HG03354 (cell line): Measurements from ENCODE around the gene TTC33.

Experiments used
- ATAC-seq: cut with Tn5 transposase; IDR thresholded peaks from one replicate; pipeline ENCODE4 v1.9.1; 2021; ENCODE audit warnings: mild to moderate bottlenecking; ENCODE audit not compliant: unreplicated experiment, poor library complexity, severe bottlenecking

TTC33 gene

GRCh38 chr5:40623480-40624420 is 132.0 kb downstream of the TTC33 start:
- no peak for ATAC-seq

DNA sequence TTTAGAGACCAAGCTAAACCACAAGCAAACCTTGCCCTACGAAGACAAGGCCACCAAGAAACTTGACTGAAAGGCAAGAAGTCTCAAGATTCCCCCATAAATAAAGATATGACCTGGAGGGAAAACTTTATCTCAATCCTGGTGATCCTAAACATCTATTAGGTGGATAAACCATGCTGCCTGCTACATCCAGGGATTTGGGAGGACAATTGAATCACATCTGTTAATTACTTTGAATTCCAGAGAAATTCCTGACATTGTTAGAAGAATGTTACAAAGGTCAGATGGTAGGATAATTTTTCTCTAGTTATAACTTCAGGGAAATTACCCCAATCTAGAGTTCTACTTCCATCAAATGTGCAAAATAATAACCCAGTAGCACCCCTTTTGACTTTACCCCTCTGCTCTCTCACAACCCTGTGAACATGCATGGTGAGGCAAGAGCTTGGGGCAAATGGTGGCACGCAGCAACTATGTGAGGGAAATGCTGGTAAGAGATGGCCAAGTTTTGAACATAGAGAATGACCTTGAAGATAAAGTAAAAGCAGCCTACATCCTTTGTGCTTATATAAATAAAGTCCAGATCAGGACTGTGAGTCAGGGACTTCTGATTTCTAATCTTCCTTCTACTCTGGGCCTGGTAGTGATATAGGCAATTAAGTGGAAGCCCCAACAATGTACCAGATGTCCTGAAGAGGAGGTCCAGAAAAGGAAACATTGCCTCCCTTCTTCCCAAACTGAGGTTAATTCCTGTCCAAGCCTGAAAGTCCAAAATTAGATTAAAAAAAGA is 133.1 kb downstream of the TTC33 start:
- no peak for ATAC-seq

DNA sequence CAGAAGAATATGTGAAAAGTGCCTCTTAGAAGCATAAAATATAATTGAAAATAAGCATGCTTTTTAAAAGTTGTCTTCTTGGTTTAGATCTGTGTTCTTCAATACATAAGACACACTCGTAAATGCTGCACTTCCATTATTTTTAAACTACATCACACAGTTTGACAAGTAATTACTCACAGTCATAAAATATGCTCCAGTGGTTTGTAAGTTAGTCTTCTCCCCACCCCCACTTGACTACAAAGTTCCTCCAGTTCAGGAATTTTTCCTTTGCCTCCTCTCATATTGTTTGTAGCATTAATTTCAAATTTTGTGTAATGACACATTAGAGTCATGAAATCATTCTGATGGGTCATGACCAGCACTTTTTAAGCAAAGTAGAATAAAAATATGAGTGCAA is 136.3 kb downstream of the TTC33 start:
- no peak for ATAC-seq

GRCh38 chr5:40618926-40619325 is 136.8 kb downstream of the TTC33 start:
- ATAC-seq, result no peak

- no peak for ATAC-seq
These were observed 139.0 kb downstream of the TTC33 start for GRCh38 chr5:40616781-40617180.

DNA sequence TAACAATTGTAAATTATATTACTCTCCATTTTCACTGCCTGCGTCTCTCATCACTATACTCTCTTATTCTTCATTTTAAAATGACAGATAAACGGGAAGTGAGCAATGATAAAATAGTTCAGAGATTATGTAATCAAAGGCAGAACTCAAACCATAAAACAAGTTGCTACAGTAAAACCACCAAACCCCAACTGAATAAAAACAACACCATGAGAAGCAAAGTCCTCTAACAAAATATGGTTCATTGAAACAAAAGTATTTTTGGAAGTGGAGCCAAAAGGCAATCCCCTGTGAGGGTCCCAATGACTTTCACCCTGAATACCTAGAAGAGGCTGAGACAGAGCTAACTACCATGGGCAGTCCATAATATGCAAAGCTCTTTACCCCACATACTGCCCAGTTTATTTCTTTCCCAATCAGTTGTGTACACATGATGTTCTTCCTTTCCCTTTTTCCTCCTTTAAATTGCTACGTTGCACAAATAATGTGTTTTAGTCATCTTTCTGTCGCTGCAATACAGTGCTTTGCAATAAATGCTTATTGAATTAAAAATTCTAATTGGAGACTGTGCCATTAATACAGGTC is 140.1 kb downstream of the TTC33 start:
- no peak for ATAC-seq

- ATAC-seq, result no peak
These were observed 140.7 kb downstream of the TTC33 start for GRCh38 chr5:40614923-40615585.

DNA sequence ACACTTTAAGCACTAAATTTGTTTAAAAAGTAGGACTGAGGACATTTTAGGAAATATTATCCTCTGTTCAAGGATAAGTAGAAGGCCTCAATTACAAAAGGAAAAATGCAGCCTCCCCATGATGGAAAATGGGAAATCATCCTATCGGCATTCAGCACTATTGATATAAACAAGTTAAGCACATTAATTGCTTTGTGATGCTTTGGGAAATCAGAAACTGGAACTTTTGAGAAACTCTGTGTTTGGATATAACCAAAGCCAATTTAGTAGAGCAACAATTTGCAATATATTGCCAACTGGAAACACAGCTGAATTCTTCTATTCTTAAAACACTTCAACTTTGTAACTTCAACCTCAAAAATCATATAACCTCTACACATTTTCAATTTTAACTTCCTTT is 141.3 kb downstream of the TTC33 start:
- ATAC-seq, result no peak

GRCh38 chr5:40607202-40607601 is 148.6 kb downstream of the TTC33 start:
- no peak for ATAC-seq

- ATAC-seq, result no peak
These were observed 149.5 kb downstream of the TTC33 start for GRCh38 chr5:40606077-40606765.

GRCh38 chr5:40605295-40605958 is 150.3 kb downstream of the TTC33 start:
- no peak for ATAC-seq

- no peak for ATAC-seq
These were observed 152.4 kb downstream of the TTC33 start for GRCh38 chr5:40603378-40603777.

DNA sequence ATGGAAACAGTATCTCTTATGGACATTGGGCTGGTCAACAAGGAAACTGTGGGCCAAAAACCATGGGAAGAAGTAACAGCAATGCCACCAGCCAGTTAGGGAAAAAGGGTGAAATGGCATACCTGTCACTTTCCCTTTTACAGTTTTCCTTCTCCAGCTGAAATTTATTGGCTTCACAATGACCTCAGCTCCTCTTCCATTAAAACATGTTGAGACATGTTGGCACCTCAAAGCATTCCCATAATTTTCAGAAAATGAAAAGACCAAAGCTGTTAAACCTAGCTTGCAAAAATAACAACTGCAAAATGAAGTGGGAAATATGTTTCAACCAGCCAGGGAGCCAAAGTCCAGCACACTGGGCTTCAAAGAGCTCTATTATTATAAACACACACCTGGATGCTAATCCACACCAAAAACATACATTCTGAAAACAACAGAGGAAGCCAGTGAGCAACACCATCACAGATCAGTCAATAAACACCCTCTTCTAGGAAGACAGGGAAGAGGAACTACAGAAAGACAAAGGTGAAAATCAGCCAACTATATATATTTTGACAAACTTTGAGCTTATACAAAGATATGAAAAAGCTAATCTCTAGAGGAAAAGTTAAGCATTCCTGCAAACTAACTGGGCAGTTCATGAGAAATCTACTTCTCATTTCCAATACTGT is 154.4 kb downstream of the TTC33 start:
- ATAC-seq, result no peak

DNA sequence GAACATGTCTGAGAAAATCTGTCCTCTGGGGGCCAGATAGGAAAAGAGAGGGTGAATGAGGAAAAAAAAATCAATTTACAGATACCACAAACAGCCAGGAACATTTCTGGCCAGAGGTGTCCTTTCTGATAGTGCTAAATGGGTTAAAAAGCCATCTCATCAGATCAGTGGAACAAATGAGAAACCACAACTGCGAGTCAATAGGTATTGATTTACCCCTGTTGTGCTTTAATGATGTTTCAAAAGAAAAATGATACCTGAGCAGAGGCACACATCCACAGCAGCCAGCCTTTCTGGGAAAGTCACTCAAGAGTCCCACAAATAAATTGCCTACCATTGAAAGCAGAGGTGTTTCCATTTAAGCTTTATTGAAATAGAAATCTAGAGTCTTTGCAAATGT is 155.4 kb downstream of the TTC33 start:
- no peak for ATAC-seq

GRCh38 chr5:40599676-40600075 is 156.1 kb downstream of the TTC33 start:
- no peak for ATAC-seq

DNA sequence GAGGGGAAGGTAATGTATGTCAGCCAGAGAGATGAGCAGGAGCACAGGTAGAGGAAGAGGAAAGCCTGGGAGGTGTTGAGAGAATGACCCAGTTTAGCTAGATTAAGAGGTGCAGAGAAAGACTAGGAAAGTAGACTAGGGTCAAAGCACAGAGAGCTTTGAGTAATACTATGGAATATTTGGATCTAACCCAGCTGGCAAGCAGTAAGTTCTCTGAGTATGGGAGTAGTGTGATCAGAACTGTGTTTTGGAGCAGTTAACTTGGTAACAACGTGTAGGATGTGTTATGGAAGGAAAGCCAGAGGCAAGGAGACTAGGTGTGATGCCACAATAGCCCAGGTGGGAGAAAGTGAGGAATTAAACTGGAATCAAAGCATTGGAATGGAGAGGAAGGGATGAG is 160.9 kb downstream of the TTC33 start:
- no peak for ATAC-seq

DNA sequence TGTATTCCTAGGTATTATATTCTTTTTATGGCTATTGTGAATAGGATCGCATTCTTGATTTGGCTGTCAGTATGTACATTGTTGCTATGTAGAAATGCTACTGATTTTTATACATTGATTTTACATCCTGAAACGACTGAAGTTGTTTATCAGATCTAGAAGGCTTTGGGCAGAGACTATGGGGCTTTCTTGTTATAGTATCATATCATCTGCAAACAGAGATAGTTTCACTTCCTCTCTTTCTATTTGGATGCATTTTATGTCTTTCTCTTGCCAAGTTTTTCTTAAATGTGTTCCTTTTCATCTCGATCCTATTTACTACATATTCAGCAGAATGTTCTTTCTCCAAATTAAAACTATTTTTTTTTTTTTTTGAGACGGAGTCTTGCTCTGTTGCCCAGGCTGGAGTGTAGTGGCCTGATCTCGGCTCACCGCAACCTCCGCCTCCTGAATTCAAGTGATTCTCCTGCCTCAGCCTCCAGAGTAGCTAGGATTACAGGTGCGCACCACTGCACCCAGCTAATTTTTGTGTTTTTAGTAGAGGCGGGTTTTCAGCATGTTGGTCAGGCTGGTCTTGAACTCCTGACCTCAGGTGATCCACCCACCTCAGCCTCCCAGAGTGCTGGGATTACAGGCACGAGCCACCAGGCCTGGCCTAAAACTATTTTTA is 163.9 kb downstream of the TTC33 start:
- peak; percentile 98 for ATAC-seq

- no peak for ATAC-seq
These were observed 168.4 kb downstream of the TTC33 start for GRCh38 chr5:40587376-40587775.
